Stimulated activated CD8-positive, alpha-beta memory T cell treated with anti-CD3 and anti-CD28 coated beads, Interleukin-12 subunit alpha, Interleukin-12 subunit beta, amount 100 ng/mL, for 4 hours (primary cell): ENCODE results near the gene OR12D1.

ENCODE experiments used
- DNase-seq: peaks from one replicate; pipeline ENCODE4 v3.0.0-alpha.2; 2020; ENCODE audit warnings: low read depth

Gene OR12D1

DNA sequence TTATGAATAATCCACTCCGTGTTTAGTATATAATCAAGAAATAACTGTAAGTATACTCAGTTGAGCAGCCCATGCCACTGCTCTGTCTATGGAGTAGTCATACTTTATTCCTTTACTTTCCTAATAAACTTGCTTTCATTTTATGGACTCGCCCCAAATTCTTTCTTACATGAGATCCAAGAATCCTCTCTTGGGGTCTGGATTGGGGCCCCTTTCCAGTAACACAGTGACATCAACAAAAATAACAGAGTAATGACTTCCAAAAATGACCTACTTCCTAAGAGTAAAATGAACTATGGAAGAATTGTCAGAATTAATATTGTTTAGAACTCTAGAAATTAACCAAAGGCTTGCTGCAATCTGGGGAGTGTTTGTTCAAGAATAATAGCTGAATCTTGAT is 51.1 kb downstream of the OR12D1 start:
- no peak for DNase-seq

- no peak for DNase-seq
These were observed 51.5 kb downstream of the OR12D1 start for GRCh38 chr6:29466241-29466640.
